AG04449 (cell line): ENCODE results near the gene CFAP92.

Source experiments
- CTCF ChIA-PET: fragments of 350-600 bp; formaldehyde crosslinking; extraction: SDS; loops from one replicate; lab custom pipeline; 2021; ENCODE audit warnings: antibody characterized with exemption; lab: Yijun Ruan, JAX
- POLR2A ChIA-PET: fragments of 400-600, 350-600 bp; formaldehyde crosslinking; extraction: SDS; loops from one replicate; lab custom pipeline; 2020; ENCODE audit warnings: antibody characterized with exemption, inconsistent platforms; lab: Yijun Ruan, JAX
- DNase-seq: peaks from one replicate; pipeline ENCODE4 v3.0.0-alpha.2; 2010; ENCODE audit warnings: low read depth, low spot score
- H3K4me3 ChIP-seq: 2 replicates; pipeline ENCODE4 v1.5.1; 2011; ENCODE audit warnings: low read depth, mild to moderate bottlenecking, control low read depth, low read length
- CTCF ChIP-seq: IDR thresholded peaks from one replicate; pipeline ENCODE4 v1.5.1; 2011; ENCODE audit warnings: mild to moderate bottlenecking, moderate library complexity, low read length, control low read depth, inconsistent platforms; ENCODE audit not compliant: insufficient read depth; ENCODE audit errors: missing control alignments

CFAP92 gene

GRCh38 chr3:129014148-129014547 is 20.3 kb upstream of the CFAP92 start:
- TF ChIP-seq CTCF = no peak
- ChIA-PET POLR2A (no interaction called here), CTCF (interaction anchor here (0.8 to 3.2 kb wide), 4 partner anchors 12 to 44 kb away, joined by 3 to 18 read pairs (median 5); no protein-coding TSS in a partner anchor)
- H3K4me3 ChIP-seq = no peak overlapping the region
- DNase-seq = no peak

GRCh38 chr3:129013491-129013891 is 19.6 kb upstream of the CFAP92 start:
- no peak for DNase-seq
- ChIA-PET POLR2A (no interaction called here), CTCF (interaction anchor here (1.1 to 2.7 kb wide), 3 partner anchors 13 to 43 kb away, joined by 3 to 7 read pairs (median 3); no protein-coding TSS in a partner anchor)
- no peak overlapping the region for H3K4me3 ChIP-seq
- TF ChIP-seq CTCF = no peak

- no peak for TF ChIP-seq CTCF
- ChIA-PET CTCF (interaction anchor here (1.4 to 2.0 kb wide), 3 partner anchors 40 to 235 kb away, joined by 4 to 8 read pairs (median 5); no protein-coding TSS in a partner anchor), POLR2A (no interaction called here)
- H3K4me3 ChIP-seq = no peak overlapping the region
- no peak for DNase-seq
These were observed 16.6 kb upstream of the CFAP92 start for GRCh38 chr3:129010310-129010956.

- DNase-seq = no peak
- CTCF ChIA-PET = interaction anchor here (0.6 to 2.0 kb wide), 4 partner anchors 21 to 236 kb away, joined by 3 to 8 read pairs (median 4); no protein-coding TSS in a partner anchor
- no peak overlapping the region for H3K4me3 ChIP-seq
- POLR2A ChIA-PET = no interaction called here
- no peak for TF ChIP-seq CTCF
These were observed 15.4 kb upstream of the CFAP92 start for GRCh38 chr3:129009266-129009665.

GRCh38 chr3:129007792-129008191 is 13.9 kb upstream of the CFAP92 start:
- POLR2A ChIA-PET = no interaction called here
- CTCF ChIA-PET = interaction anchor here (0.6 to 1.6 kb wide), 6 partner anchors 8 to 45 kb away, joined by 3 to 5 read pairs (median 4); no protein-coding TSS in a partner anchor
- no peak for TF ChIP-seq CTCF
- H3K4me3 ChIP-seq = no peak overlapping the region
- no peak for DNase-seq

GRCh38 chr3:129006864-129007263 is 13.0 kb upstream of the CFAP92 start:
- ChIA-PET CTCF (interaction anchor here (0.8 to 1.6 kb wide), 3 partner anchors 9 to 37 kb away, joined by 3 to 4 read pairs (median 3); no protein-coding TSS in a partner anchor), POLR2A (no interaction called here)
- no peak for DNase-seq
- TF ChIP-seq CTCF = no peak
- H3K4me3 ChIP-seq = no peak overlapping the region
